HepG2 (cell line): ENCODE data around the gene PACSIN1. TPM values are rescaled to one million over a fixed set of nuclear protein-coding genes. Genes with fewer than 3 reads are reported as not detected.
A peak's percentile ranks its signal among the peaks of the same experiment; 100 is the strongest.

Experiments used
- ATAC-seq: fragments of 200-7000 bp; cut with Tn5 transposase; 3 replicates; pipeline ENCODE4 v1.9.1; 2020; ENCODE audit warnings: mild to moderate bottlenecking, moderate library complexity
- BruUV-seq: library from RNA; stranded (reverse); fragments of 400-500 nt; replicated peaks from 2 replicates; lab custom pipeline; 2021; lab: Mats Ljungman, UMichigan
- CTCF ChIA-PET: fragments of 300-600 bp; formaldehyde crosslinking; extraction: SDS; loops from one replicate; lab custom pipeline; 2021; ENCODE audit warnings: low total read pairs, inconsistent platforms, low intra/inter-chr PET ratio; lab: Yijun Ruan, JAX
- POLR2A ChIA-PET: fragments of 350-600 bp; sonication (Branson Sonifier 250); formaldehyde crosslinking; loops from one replicate; lab custom pipeline; 2020; ENCODE audit warnings: antibody characterized with exemption, inconsistent platforms; lab: Yijun Ruan, JAX
- DNase-seq: peaks from one replicate; pipeline ENCODE4 v3.0.0-alpha.2; 2015; ENCODE audit warnings: low spot score
- FAIRE-seq: peaks from 3 replicates; lab custom pipeline; 2011; peaks lifted over from hg19 to GRCh38; lab: Jason Lieb, UNC
- H2AFZ ChIP-seq: one replicate; pipeline ENCODE4 v1.6.1; 2011; ENCODE audit warnings: low read length, inconsistent platforms
- H3K27ac ChIP-seq: fragments of 300-600 bp; 3 replicates; pipeline ENCODE4 v1.8.0; 2011; ENCODE audit warnings: mixed run types, mild to moderate bottlenecking, mixed read lengths, low read length, inconsistent platforms; ENCODE audit not compliant: insufficient read depth; ENCODE audit errors: extremely low read length
- H3K27me3 ChIP-seq, 2 experiments: fragments of 200-600 bp in 1 of 2; 2 replicates in 1 of 2; 3 replicates in 1 of 2; pipeline versions ENCODE4 v1.6.0 to v1.8.0; 2011; ENCODE audit warnings: low read length in 2 of 2, mild to moderate bottlenecking in 2 of 2, moderate library complexity in 2 of 2, inconsistent platforms in 1 of 2; ENCODE audit not compliant: insufficient read depth in 2 of 2, control insufficient read depth in 1 of 2
- H3K36me3 ChIP-seq, 2 experiments: fragments of 200-600 bp in 1 of 2; replicated peaks in 1 of 2; 2 replicates in 1 of 2; 3 replicates in 1 of 2; pipeline versions ENCODE4 v1.5.1 to v1.8.0; 2011; ENCODE audit warnings: low read length in 2 of 2, inconsistent platforms in 1 of 2; ENCODE audit not compliant: insufficient read depth in 2 of 2, control insufficient read depth in 1 of 2
- H3K4me1 ChIP-seq: 2 replicates; pipeline ENCODE4 v1.5.1; 2012; ENCODE audit warnings: low read length, inconsistent platforms; ENCODE audit not compliant: insufficient read depth
- H3K4me2 ChIP-seq: 2 replicates; pipeline ENCODE4 v1.6.0; 2011; ENCODE audit warnings: low read depth, low read length, inconsistent platforms
- H3K4me3 ChIP-seq, 3 experiments: fragments of 200-600 bp in 1 of 3; sonication (generic), shearing (Covaris generic) in 1 of 3; replicated peaks in 1 of 3; 2 replicates each; pipeline ENCODE4 v1.5.1; 2011 to 2016; ENCODE audit warnings: low read length in 3 of 3, inconsistent platforms in 2 of 3, low read depth in 2 of 3, mild to moderate bottlenecking in 2 of 3, control low read depth in 1 of 3, mixed read lengths in 1 of 3; ENCODE audit not compliant: insufficient read depth in 1 of 3
- H3K79me2 ChIP-seq: one replicate; pipeline ENCODE4 v1.6.1; 2011; ENCODE audit warnings: low read length, inconsistent platforms; ENCODE audit not compliant: insufficient read depth
- H3K9ac ChIP-seq: 2 replicates; pipeline ENCODE4 v1.6.0; 2011; ENCODE audit warnings: mild to moderate bottlenecking, low read depth, low read length, inconsistent platforms; ENCODE audit not compliant: insufficient read depth
- H3K9me3 ChIP-seq: 2 replicates; pipeline ENCODE4 v1.5.1; 2012; ENCODE audit warnings: mild to moderate bottlenecking, low read length
- H4K20me1 ChIP-seq: 2 replicates; pipeline ENCODE4 v1.6.0; 2011; ENCODE audit warnings: inconsistent platforms, mild to moderate bottlenecking, low read length, moderate library complexity; ENCODE audit not compliant: insufficient read depth
- HMG20A ChIP-seq: IDR thresholded peaks from 2 replicates; pipeline ENCODE4 v1.6.1; 2016; ENCODE audit warnings: borderline replicate concordance
- MTA1 ChIP-seq: sonication (generic); formaldehyde crosslinking; IDR thresholded peaks from 2 replicates; pipeline ENCODE4 v1.4.0; 2020; ENCODE audit warnings: missing genetic modification reagents, mild to moderate bottlenecking, borderline replicate concordance
- ZNF143 ChIP-seq: sonication (generic); formaldehyde crosslinking; IDR thresholded peaks from 2 replicates; pipeline ENCODE4 v1.4.0; 2020; ENCODE audit warnings: missing genetic modification reagents
- ZNF768 ChIP-seq: sonication (generic); formaldehyde crosslinking; IDR thresholded peaks from 2 replicates; pipeline ENCODE4 v1.4.0; 2020; ENCODE audit warnings: missing genetic modification reagents
- WGBS: methylation state at CpG from one replicate; pipeline ENCODE4 v1.1.6; 2017; ENCODE audit warnings: low lambda C conversion rate; 5-methylcytosine and 5-hydroxymethylcytosine counted together
- in situ Hi-C: cut with HindIII; loops from 2 replicates; pipeline ENCODE4 v1.10.0; 2017; ENCODE audit warnings: low pct_unique_long_range_greater_than_20kb; ENCODE audit not compliant: extremely low pct_ligation_motif_present
- intact Hi-C: fragments of 100-400 bp; cut with micrococcal nuclease; formaldehyde crosslinking; loops from one replicate; pipeline ENCODE4 v1.10.0; 2022; ENCODE audit not compliant: unreplicated experiment
- polyA plus RNA-seq, 8 experiments: library from polyadenylated mRNA; depleted of rRNA in 3 of 8; stranded (reverse) in 7 of 8; unstranded in 1 of 8; fragments of >200 nt; fragmentation: Illumina TruSeq in 4 of 8; extraction: Trizol in 4 of 8; gene quantifications; 2 replicates each; pipeline versions ENCODE4 v1.2.1 to v1.2.3, GENCODE V29; 2011 to 2016; ENCODE audit warnings: low read depth in 4 of 8, missing spikeins in 1 of 8, mixed read lengths in 1 of 8; ENCODE audit not compliant: insufficient read depth in 1 of 8
- total RNA-seq, 5 experiments: library from RNA; depleted of rRNA; stranded (reverse); fragments of >200 nt; fragmentation: Illumina TruSeq; extraction: Trizol; gene quantifications; 2 replicates each; pipeline ENCODE4 v1.2.3, GENCODE V29; 2016; ENCODE audit warnings: low read depth in 1 of 5

The PACSIN1 gene
- total and polyA plus RNA-seq, 2 of the 13 experiments (the other 11 are each of a cell fraction or from before 2014, with no cell fraction given): not detected

GRCh38 chr6:34555007-34555322, 89.1 kb downstream of the PACSIN1 start:
- no peaks in the 10 kb centered on the region for H3K36me3 ChIP-seq
- TF ChIP-seq MTA1 (CRISPR knock-in tag): 0 out of 2 replicates have a peak, but pooled peaks have one; percentile 15
- no peak for TF ChIP-seq HMG20A (CRISPR knock-in tag)
- no peak overlapping the region for H2AFZ ChIP-seq
- no peak overlapping the region for H3K4me2 ChIP-seq
- no peak for FAIRE-seq
- ATAC-seq: no peak
- no peaks in the 10 kb centered on the region for H3K79me2 ChIP-seq
- H3K9ac ChIP-seq: no peak overlapping the region
- 73% methylated on average over 11 of the region's 11 CpGs for whole genome bisulfite sequencing
- in situ Hi-C loops: no loop called here
- H3K9me3 ChIP-seq: no peaks in the 10 kb centered on the region
- H3K4me3 ChIP-seq: no peak overlapping the region
- intact Hi-C loops: no loop called here
- no peak for DNase-seq
- no peak overlapping the region for H3K27ac ChIP-seq
- CTCF ChIA-PET: no interaction called here
- H3K27me3 ChIP-seq: peaks cover 32 to 74% of the 10 kb centered on the region in 2 experiments
- H3K4me1 ChIP-seq: peaks cover 18% of the 10 kb centered on the region
- POLR2A ChIA-PET: no interaction called here
- H4K20me1 ChIP-seq: no peaks in the 10 kb centered on the region
- no TSS peak for BruUV-seq

GRCh38 chr6:34555328-34555727, 89.5 kb downstream of the PACSIN1 start:
- Histone ChIP-seq H4K20me1 (no peaks in the 10 kb centered on the region), H3K4me3 (no peak overlapping the region), H3K36me3 (no peaks in the 10 kb centered on the region), H3K9ac (no peak overlapping the region), H3K27me3 (peaks cover 29 to 70% of the 10 kb centered on the region in 2 experiments), H2AFZ (no peak overlapping the region), H3K4me1 (peaks cover 22% of the 10 kb centered on the region), H3K27ac (no peak overlapping the region), H3K4me2 (no peak overlapping the region), H3K9me3 (no peaks in the 10 kb centered on the region), H3K79me2 (no peaks in the 10 kb centered on the region)
- in situ Hi-C loops (no loop called here), intact Hi-C loops (no loop called here)
- no TSS peak for BruUV-seq
- CTCF ChIA-PET: no interaction called here
- 35% methylated on average over 7 of the region's 8 CpGs for WGBS
- no peak for FAIRE-seq
- no peak for ATAC-seq
- no peak for DNase-seq
- TF ChIP-seq ZNF143 (no peak), ZNF768 (peak; percentile 2; the same call in 1 of the 2 replicates)
- POLR2A ChIA-PET: no interaction called here
